Neural progenitor cell (in vitro differentiated cells): ENCODE results near the gene PODNL1.

Experiments used
- EZH2 ChIP-seq: fragments of 200-600 bp; sonication (generic); IDR thresholded peaks from 2 replicates; pipeline ENCODE4 v1.6.1; 2017; ENCODE audit warnings: antibody characterized with exemption, mild to moderate bottlenecking, moderate library complexity
- TF ChIP-seq, protein P1 (sequence below): fragments of 200-600 bp; sonication (generic); IDR thresholded peaks from 2 replicates; pipeline ENCODE4 v1.5.1; 2017; ENCODE audit warnings: antibody characterized with exemption, mild to moderate bottlenecking

DNA sequence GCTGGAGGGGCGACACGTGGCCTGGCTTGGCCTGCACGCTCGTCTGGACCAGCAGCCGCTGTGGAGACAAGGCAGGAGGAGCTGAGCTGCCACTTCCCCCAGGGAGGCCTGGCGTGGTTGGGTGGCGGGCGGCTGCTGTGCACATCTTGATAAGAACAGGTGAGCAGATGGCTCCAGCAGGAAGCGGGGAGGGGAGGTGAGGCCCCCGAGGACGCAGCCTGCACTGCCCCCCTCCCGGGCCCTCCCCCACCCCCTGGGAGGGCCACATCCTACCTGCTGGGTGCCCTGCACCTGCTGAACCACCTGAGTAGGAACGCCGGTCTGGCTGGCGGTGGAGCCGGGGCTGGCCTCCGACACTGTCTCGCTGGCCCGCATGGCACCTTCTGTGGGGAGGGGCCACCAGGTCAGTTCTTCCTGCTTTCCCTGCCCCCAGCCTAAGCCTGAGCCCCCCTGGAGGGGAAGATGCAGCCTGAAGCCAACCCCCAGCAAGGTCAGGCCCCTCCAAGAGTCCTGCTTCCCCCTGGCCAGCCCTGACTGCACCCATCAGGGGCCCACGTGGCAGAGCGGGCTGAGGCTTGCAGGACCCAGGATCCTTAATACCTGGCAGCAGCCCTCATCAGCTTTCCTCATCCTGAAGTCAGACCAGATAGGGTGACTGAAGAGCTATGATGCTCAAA lies 45.1 kb upstream of the PODNL1 start:
- TF ChIP-seq, protein P1, sequence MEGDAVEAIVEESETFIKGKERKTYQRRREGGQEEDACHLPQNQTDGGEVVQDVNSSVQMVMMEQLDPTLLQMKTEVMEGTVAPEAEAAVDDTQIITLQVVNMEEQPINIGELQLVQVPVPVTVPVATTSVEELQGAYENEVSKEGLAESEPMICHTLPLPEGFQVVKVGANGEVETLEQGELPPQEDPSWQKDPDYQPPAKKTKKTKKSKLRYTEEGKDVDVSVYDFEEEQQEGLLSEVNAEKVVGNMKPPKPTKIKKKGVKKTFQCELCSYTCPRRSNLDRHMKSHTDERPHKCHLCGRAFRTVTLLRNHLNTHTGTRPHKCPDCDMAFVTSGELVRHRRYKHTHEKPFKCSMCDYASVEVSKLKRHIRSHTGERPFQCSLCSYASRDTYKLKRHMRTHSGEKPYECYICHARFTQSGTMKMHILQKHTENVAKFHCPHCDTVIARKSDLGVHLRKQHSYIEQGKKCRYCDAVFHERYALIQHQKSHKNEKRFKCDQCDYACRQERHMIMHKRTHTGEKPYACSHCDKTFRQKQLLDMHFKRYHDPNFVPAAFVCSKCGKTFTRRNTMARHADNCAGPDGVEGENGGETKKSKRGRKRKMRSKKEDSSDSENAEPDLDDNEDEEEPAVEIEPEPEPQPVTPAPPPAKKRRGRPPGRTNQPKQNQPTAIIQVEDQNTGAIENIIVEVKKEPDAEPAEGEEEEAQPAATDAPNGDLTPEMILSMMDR = no peak
- TF ChIP-seq EZH2 = no peak
